ENCODE results near the gene TVP23A.

- TF ChIP-seq POLR2A (IDR thresholded peaks at IDR 0.05; ENCODE audit: low read depth, low read length) (no peak), SPI1 (IDR thresholded peaks at IDR 0.05; ENCODE audit: low read depth, low read length) (no peak), POLR2AphosphoS5 (IDR thresholded peaks at IDR 0.05; ENCODE audit: low read depth, low read length) (no peak), TAF1 (IDR thresholded peaks at IDR 0.05; ENCODE audit: low read depth, low read length) (no peak), PAX5 (IDR thresholded peaks at IDR 0.05; ENCODE audit: insufficient read depth, low read length, severe bottlenecking) (no peak)
These were observed 27.8 kb upstream of the TVP23A start for GRCh38 chr16:10846213-10846998.
